Activated T-helper 17 cell treated with anti-CD3 and anti-CD28 coated beads, Interleukin-2, amount 50 U/mL, for 72 hours (primary cell): ENCODE results near the gene FTO. TPM values are rescaled to one million over a fixed set of nuclear protein-coding genes. Genes with fewer than 3 reads are reported as not detected.
"Not testable (repeated sequence)": the region's sequence is repeated elsewhere in the genome, so short reads cannot be mapped to it uniquely, and the experiment has no call there.

Source experiments
- ATAC-seq: fragments of 150-1000 bp; cut with Tn5 transposase; replicated peaks from 2 replicates; pipeline ENCODE4 v1.10.0; 2021; ENCODE audit warnings: mild to moderate bottlenecking, moderate library complexity
- H3K27ac Mint-ChIP-seq: one replicate; pipeline ENCODE4 v1.8.0; 2022; ENCODE audit warnings: mixed read lengths
- H3K27me3 Mint-ChIP-seq: one replicate; pipeline ENCODE4 v1.8.0; 2022; ENCODE audit warnings: mixed read lengths
- H3K36me3 Mint-ChIP-seq: one replicate; pipeline ENCODE4 v1.8.0; 2022; ENCODE audit warnings: low read depth, mild to moderate bottlenecking, mixed read lengths
- H3K4me1 Mint-ChIP-seq: one replicate; pipeline ENCODE4 v1.8.0; 2022; ENCODE audit warnings: mixed read lengths
- H3K4me3 Mint-ChIP-seq: one replicate; pipeline ENCODE4 v1.8.0; 2022; ENCODE audit warnings: mild to moderate bottlenecking, mixed read lengths
- H3K9me3 Mint-ChIP-seq: one replicate; pipeline ENCODE4 v1.8.0; 2022; ENCODE audit warnings: mixed read lengths
- total RNA-seq, 2 donors: library from RNA; stranded (reverse); gene quantifications; one replicate each; pipeline ENCODE4 v1.2.3, GENCODE V29; 2022

The FTO gene
- total RNA-seq, 2 donors from 2014 or later: 50.0 to 54.1 TPM

- H3K27me3 Mint-ChIP-seq: no peaks in the 10 kb centered on the region
- H3K4me1 Mint-ChIP-seq: no peaks in the 10 kb centered on the region
- peaks cover 26% of the 10 kb centered on the region for H3K36me3 Mint-ChIP-seq
- H3K9me3 Mint-ChIP-seq: no peaks in the 10 kb centered on the region
- no peak overlapping the region for H3K27ac Mint-ChIP-seq
- ATAC-seq: no peak
- H3K4me3 Mint-ChIP-seq: no peak overlapping the region
Observed at GRCh38 chr16:53689636-53690035, 14.3 kb upstream of the FTO start.

- ATAC-seq: no peak
- H3K4me1 Mint-ChIP-seq: no peaks in the 10 kb centered on the region
- no peak overlapping the region for H3K27ac Mint-ChIP-seq
- no peak overlapping the region for H3K4me3 Mint-ChIP-seq
- H3K27me3 Mint-ChIP-seq: no peaks in the 10 kb centered on the region
- H3K36me3 Mint-ChIP-seq: peaks cover 14% of the 10 kb centered on the region
- H3K9me3 Mint-ChIP-seq: no peaks in the 10 kb centered on the region
Observed at GRCh38 chr16:53690771-53691170, 13.2 kb upstream of the FTO start.

GRCh38 chr16:53692146-53692545 lies 11.8 kb upstream of the FTO start:
- no peak overlapping the region for H3K4me3 Mint-ChIP-seq
- no peak overlapping the region for H3K27ac Mint-ChIP-seq
- no peaks in the 10 kb centered on the region for H3K27me3 Mint-ChIP-seq

GRCh38 chr16:53693320-53693719 lies 10.6 kb upstream of the FTO start:
- no peaks in the 10 kb centered on the region for H3K27me3 Mint-ChIP-seq
- ATAC-seq: no peak
- H3K4me1 Mint-ChIP-seq: no peaks in the 10 kb centered on the region
- no peaks in the 10 kb centered on the region for H3K9me3 Mint-ChIP-seq
- H3K4me3 Mint-ChIP-seq: no peak overlapping the region
- H3K36me3 Mint-ChIP-seq: peaks cover 6% of the 10 kb centered on the region
- no peak overlapping the region for H3K27ac Mint-ChIP-seq

More at GRCh38 chr16:53692146-53692545, 11.8 kb upstream of the FTO start:
- H3K36me3 Mint-ChIP-seq: peaks cover 6% of the 10 kb centered on the region
- no peaks in the 10 kb centered on the region for H3K4me1 Mint-ChIP-seq
- no peak for ATAC-seq
- no peaks in the 10 kb centered on the region for H3K9me3 Mint-ChIP-seq

- peak; percentile 96 for ATAC-seq
- Mint-ChIP-seq H3K27ac (no peak overlapping the region), H3K36me3 (peaks cover 6% of the 10 kb centered on the region), H3K4me1 (no peaks in the 10 kb centered on the region), H3K9me3 (no peaks in the 10 kb centered on the region), H3K27me3 (no peaks in the 10 kb centered on the region), H3K4me3 (no peak overlapping the region)
Observed at GRCh38 chr16:53695070-53695469, 8.9 kb upstream of the FTO start.

GRCh38 chr16:53698271-53698670 lies 5.7 kb upstream of the FTO start:
- H3K4me3 Mint-ChIP-seq, H3K9me3 Mint-ChIP-seq, ATAC-seq, H3K27ac Mint-ChIP-seq, H3K4me1 Mint-ChIP-seq, H3K36me3 Mint-ChIP-seq, H3K27me3 Mint-ChIP-seq: not testable (repeated sequence)

GRCh38 chr16:53704445-53704813 lies 473 bp downstream of the FTO start:
- H3K27me3 Mint-ChIP-seq: no peaks in the 10 kb centered on the region
- peak overlapping the region; percentile 93 for H3K27ac Mint-ChIP-seq
- no peak for ATAC-seq
- peak overlapping the region; percentile 92 for H3K4me3 Mint-ChIP-seq
- H3K4me1 Mint-ChIP-seq: peaks cover 17% of the 10 kb centered on the region
- no peaks in the 10 kb centered on the region for H3K9me3 Mint-ChIP-seq
- H3K36me3 Mint-ChIP-seq: peaks cover 6% of the 10 kb centered on the region

- no peak overlapping the region for H3K27ac Mint-ChIP-seq
- peaks cover 17% of the 10 kb centered on the region for H3K4me1 Mint-ChIP-seq
- no peak for ATAC-seq
- H3K36me3 Mint-ChIP-seq: peaks cover 6% of the 10 kb centered on the region
- H3K9me3 Mint-ChIP-seq: no peaks in the 10 kb centered on the region
- H3K27me3 Mint-ChIP-seq: no peaks in the 10 kb centered on the region
- no peak overlapping the region for H3K4me3 Mint-ChIP-seq
Observed at GRCh38 chr16:53707671-53708070, 3.7 kb downstream of the FTO start.

GRCh38 chr16:53708490-53708889 lies 4.5 kb downstream of the FTO start:
- H3K4me3 Mint-ChIP-seq: no peak overlapping the region
- no peaks in the 10 kb centered on the region for H3K9me3 Mint-ChIP-seq
- H3K27me3 Mint-ChIP-seq: no peaks in the 10 kb centered on the region
- no peak overlapping the region for H3K27ac Mint-ChIP-seq
- peaks cover 17% of the 10 kb centered on the region for H3K4me1 Mint-ChIP-seq
- peaks cover 6% of the 10 kb centered on the region for H3K36me3 Mint-ChIP-seq
- ATAC-seq: no peak

- Mint-ChIP-seq H3K27me3 (no peaks in the 10 kb centered on the region), H3K27ac (no peak overlapping the region)
- ATAC-seq: no peak
Observed at GRCh38 chr16:53711390-53711789, 7.4 kb downstream of the FTO start.

GRCh38 chr16:53712065-53712464 lies 8.1 kb downstream of the FTO start:
- H3K27me3 Mint-ChIP-seq: no peaks in the 10 kb centered on the region
- peaks cover 19% of the 10 kb centered on the region for H3K4me1 Mint-ChIP-seq
- no peak overlapping the region for H3K27ac Mint-ChIP-seq
- peaks cover 6% of the 10 kb centered on the region for H3K36me3 Mint-ChIP-seq
- H3K4me3 Mint-ChIP-seq: no peak overlapping the region
- H3K9me3 Mint-ChIP-seq: no peaks in the 10 kb centered on the region
- ATAC-seq: no peak

More at GRCh38 chr16:53711390-53711789, 7.4 kb downstream of the FTO start:
- H3K4me1 Mint-ChIP-seq: peaks cover 19% of the 10 kb centered on the region
- H3K9me3 Mint-ChIP-seq: no peaks in the 10 kb centered on the region
- no peak overlapping the region for H3K4me3 Mint-ChIP-seq
- peaks cover 6% of the 10 kb centered on the region for H3K36me3 Mint-ChIP-seq

GRCh38 chr16:53713403-53714204 lies 9.6 kb downstream of the FTO start:
- no peaks in the 10 kb centered on the region for H3K9me3 Mint-ChIP-seq
- peaks cover 11% of the 10 kb centered on the region for H3K4me1 Mint-ChIP-seq
- H3K36me3 Mint-ChIP-seq: no peaks in the 10 kb centered on the region
- H3K27ac Mint-ChIP-seq: no peak overlapping the region
- H3K27me3 Mint-ChIP-seq: no peaks in the 10 kb centered on the region
- no peak overlapping the region for H3K4me3 Mint-ChIP-seq
- no peak for ATAC-seq

GRCh38 chr16:53714205-53715022 lies 10.5 kb downstream of the FTO start:
- ATAC-seq: no peak

GRCh38 chr16:53715023-53715384 lies 11.0 kb downstream of the FTO start:
- ATAC-seq: no peak
- no peak overlapping the region for H3K27ac Mint-ChIP-seq
- H3K36me3 Mint-ChIP-seq: no peaks in the 10 kb centered on the region
- H3K4me1 Mint-ChIP-seq: peaks cover 11% of the 10 kb centered on the region
- H3K27me3 Mint-ChIP-seq: no peaks in the 10 kb centered on the region
- no peaks in the 10 kb centered on the region for H3K9me3 Mint-ChIP-seq
- no peak overlapping the region for H3K4me3 Mint-ChIP-seq

More at GRCh38 chr16:53714205-53715022, 10.5 kb downstream of the FTO start:
- Mint-ChIP-seq H3K27me3 (no peaks in the 10 kb centered on the region), H3K36me3 (no peaks in the 10 kb centered on the region), H3K4me1 (peaks cover 11% of the 10 kb centered on the region), H3K4me3 (no peak overlapping the region), H3K27ac (no peak overlapping the region), H3K9me3 (no peaks in the 10 kb centered on the region)

- H3K27me3 Mint-ChIP-seq: no peaks in the 10 kb centered on the region
Observed at GRCh38 chr16:53717577-53717976, 13.6 kb downstream of the FTO start.

More at GRCh38 chr16:53717577-53717976, 13.6 kb downstream of the FTO start:
- ATAC-seq: no peak
- H3K36me3 Mint-ChIP-seq: no peaks in the 10 kb centered on the region
- peaks cover 11% of the 10 kb centered on the region for H3K4me1 Mint-ChIP-seq
- no peak overlapping the region for H3K27ac Mint-ChIP-seq
- no peak overlapping the region for H3K4me3 Mint-ChIP-seq
- no peaks in the 10 kb centered on the region for H3K9me3 Mint-ChIP-seq
